ENCODE measurements around the gene UBE2R2. TPM values are rescaled to one million over a fixed set of nuclear protein-coding genes. Genes with fewer than 3 reads are reported as not detected.
A peak's percentile ranks its signal among the peaks of the same experiment; 100 is the strongest.

Gene UBE2R2
- total and polyA plus RNA-seq, 2 of the 8 experiments (the other 6 are each of a cell fraction or from before 2014, with no cell fraction given) = 19.4 to 42.1 TPM

- Histone ChIP-seq H3K27me3 (replicated peaks in 1 of 4; ENCODE audit: control insufficient read depth in 3 of 4, extremely low read depth in 1 of 4, insufficient read depth in 3 of 4, low read length in 3 of 4) (no peaks in the 10 kb centered on the region), H4K8ac (ENCODE audit: extremely low read depth, insufficient read depth, low read length) (no peak overlapping the region), H4K5ac (ENCODE audit: insufficient read length, low read depth, low read length) (no peak overlapping the region), H3K27ac (ENCODE audit: low read depth, low read length) (0 out of 2 replicates have a peak overlapping the region, but pooled peaks have one; percentile 0), H3K79me1 (ENCODE audit: low read depth, low read length) (no peaks in the 10 kb centered on the region), H2AK5ac (ENCODE audit: low read depth, low read length) (no peak overlapping the region), H3K79me2 (ENCODE audit: control insufficient read depth in 1 of 2, insufficient read depth in 2 of 2, low read length in 2 of 2) (peaks cover 0 to 94% of the 10 kb centered on the region in 2 experiments; a peak in 3 of 4 replicates), H2BK20ac (ENCODE audit: low read length) (no peak overlapping the region), H2BK120ac (replicated peaks; ENCODE audit: low read depth, low read length) (no peak overlapping the region), H3K14ac (ENCODE audit: insufficient read length) (no peak overlapping the region), H3K4me3 (ENCODE audit: extremely low read depth in 1 of 4, insufficient read depth in 2 of 4, low read depth in 3 of 4, low read length in 4 of 4) (no peak overlapping the region), H3K9me3 (ENCODE audit: insufficient read depth in 2 of 2, low read depth in 1 of 2, low read length in 1 of 2) (no peaks in the 10 kb centered on the region), H2BK5ac (ENCODE audit: low read depth, low read length) (no peak overlapping the region), H3K23ac (ENCODE audit: insufficient read length) (no peak overlapping the region), H3K23me2 (ENCODE audit: low read depth, low read length) (no peaks in the 10 kb centered on the region), H3K4me2 (ENCODE audit: insufficient read depth in 1 of 2, low read depth in 2 of 2, low read length in 2 of 2) (no peak overlapping the region), H3K56ac (replicated peaks; ENCODE audit: insufficient read length, low read depth, low read length) (no peak overlapping the region), H4K91ac (replicated peaks; ENCODE audit: insufficient read length, low read length) (no peak overlapping the region), H2AFZ (ENCODE audit: low read length) (no peak overlapping the region), H3K18ac (ENCODE audit: extremely low read depth, low read length) (no peak overlapping the region), H2BK15ac (ENCODE audit: low read length) (no peak overlapping the region), H4K20me1 (replicated peaks in 1 of 2; ENCODE audit: control insufficient read depth in 1 of 2, insufficient read depth in 2 of 2, low read length in 2 of 2) (peaks cover 7 to 9% of the 10 kb centered on the region in 2 experiments), H3K4ac (replicated peaks; ENCODE audit: insufficient read length, low read depth, low read length) (no peak overlapping the region), H3K36me3 (ENCODE audit: control insufficient read depth in 2 of 4, insufficient read depth in 4 of 4, low read length in 3 of 4) (no peaks in the 10 kb centered on the region), H3K9ac (replicated peaks in 1 of 4; ENCODE audit: extremely low read depth in 1 of 4, low read depth in 3 of 4, low read length in 3 of 4) (no peak overlapping the region), H3K4me1 (replicated peaks in 1 of 4; ENCODE audit: control insufficient read depth in 3 of 4, insufficient read depth in 4 of 4, low read length in 3 of 4) (peaks cover 0 to 6% (median 2%) of the 10 kb centered on the region in 4 experiments; a peak in 4 of 7 replicates), H2BK12ac (ENCODE audit: low read depth, low read length) (no peak overlapping the region)
- CTCF ChIA-PET (ENCODE audit: partially characterized antibody) = interaction anchor here (0.6 to 3.0 kb wide), 6 partner anchors 9 to 314 kb away, joined by 3 to 15 read pairs (median 4); no protein-coding TSS in a partner anchor
- DNase-seq (ENCODE audit: low read depth in 1 of 2, low spot score in 2 of 2) (peak in 1 of 2 experiments; percentile 38), FAIRE-seq (no peak)
- TF ChIP-seq TCF12 (IDR thresholded peaks at IDR 0.05; ENCODE audit: low read depth, low read length) (no peak), CHD2 (IDR thresholded peaks at IDR 0.05; ENCODE audit: low read length) (no peak), CBX5 (IDR thresholded peaks at IDR 0.05; ENCODE audit: low read depth, low read length) (no peak), ATF3 (IDR thresholded peaks at IDR 0.05; ENCODE audit: insufficient read depth, low read depth, low read length) (no peak), EP300 (IDR thresholded peaks at IDR 0.05; ENCODE audit: borderline replicate concordance in 1 of 2, low read depth in 2 of 2, low read length in 2 of 2) (no peak)
- POLR2A ChIA-PET (ENCODE audit: partially characterized antibody) = interaction anchor here (1.2 to 2.9 kb wide), 2 partner anchors 32 to 35 kb away, joined by 3 to 9 read pairs; no protein-coding TSS in a partner anchor
- WGBS, 2 experiments (ENCODE audit: extremely low coverage in 1 of 2, insufficient coverage in 1 of 2, insufficient read length in 1 of 2, insufficient replicate concordance in 2 of 2, low coverage in 1 of 2, low lambda C conversion rate in 2 of 2, missing lambda C conversion rate in 1 of 2) = 91% methylated on average over 4 of the region's 4 CpGs; no CpG with 5 or more reads in 1 of the 2 experiments
Measured at GRCh38 chr9:33850267-33850629, 33.3 kb downstream of the UBE2R2 start.
